GM18519 (cell line): ENCODE data around the gene DMAC1.
A peak's percentile ranks its signal among the peaks of the same experiment; 100 is the strongest.

Experiments used
- ATAC-seq: cut with Tn5 transposase; IDR thresholded peaks from one replicate; pipeline ENCODE4 v1.9.1; 2021; ENCODE audit warnings: mild to moderate bottlenecking, moderate library complexity; ENCODE audit not compliant: unreplicated experiment, low FRiP score

The DMAC1 gene

DNA sequence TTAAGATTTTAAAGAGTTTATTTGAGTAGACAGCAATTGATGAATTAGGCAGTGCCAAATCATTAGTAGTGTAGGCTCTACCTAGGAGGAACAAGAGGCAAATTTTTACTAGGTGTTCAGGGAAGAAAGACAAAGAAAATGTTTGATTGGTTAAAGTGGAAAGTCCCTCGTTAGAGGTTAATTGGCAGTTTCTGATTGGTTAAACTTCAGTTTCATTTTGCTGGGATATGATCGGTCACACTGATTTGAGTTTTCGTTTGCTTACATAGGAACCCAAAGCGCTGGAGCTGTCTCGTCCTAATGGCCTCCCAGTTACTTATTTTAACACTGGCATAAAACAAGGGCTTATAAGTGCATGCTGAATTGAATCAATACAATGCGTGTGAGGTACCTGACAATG lies 15.1 kb downstream of the DMAC1 start:
- ATAC-seq = no peak

DNA sequence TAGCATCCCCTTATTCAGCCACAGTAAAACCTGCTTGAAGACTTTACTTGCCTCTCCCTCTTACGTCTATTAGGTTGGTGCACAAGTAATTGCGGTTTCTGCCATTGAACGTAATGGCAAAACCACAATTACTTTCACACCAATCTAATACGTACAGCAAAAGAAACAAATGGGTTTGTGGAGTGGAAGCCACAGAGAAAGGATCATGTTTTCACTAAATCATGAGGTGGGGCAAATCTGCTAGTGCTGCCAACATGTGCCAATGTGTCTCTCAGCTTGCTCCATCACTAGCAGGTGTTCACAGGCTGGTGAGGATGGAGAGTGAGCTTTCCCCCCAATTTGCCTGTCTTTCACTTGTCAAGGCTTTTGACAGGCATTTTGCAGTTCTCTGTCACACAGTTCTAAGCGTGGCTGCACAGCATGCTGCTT lies 15.9 kb downstream of the DMAC1 start:
- ATAC-seq = no peak

DNA sequence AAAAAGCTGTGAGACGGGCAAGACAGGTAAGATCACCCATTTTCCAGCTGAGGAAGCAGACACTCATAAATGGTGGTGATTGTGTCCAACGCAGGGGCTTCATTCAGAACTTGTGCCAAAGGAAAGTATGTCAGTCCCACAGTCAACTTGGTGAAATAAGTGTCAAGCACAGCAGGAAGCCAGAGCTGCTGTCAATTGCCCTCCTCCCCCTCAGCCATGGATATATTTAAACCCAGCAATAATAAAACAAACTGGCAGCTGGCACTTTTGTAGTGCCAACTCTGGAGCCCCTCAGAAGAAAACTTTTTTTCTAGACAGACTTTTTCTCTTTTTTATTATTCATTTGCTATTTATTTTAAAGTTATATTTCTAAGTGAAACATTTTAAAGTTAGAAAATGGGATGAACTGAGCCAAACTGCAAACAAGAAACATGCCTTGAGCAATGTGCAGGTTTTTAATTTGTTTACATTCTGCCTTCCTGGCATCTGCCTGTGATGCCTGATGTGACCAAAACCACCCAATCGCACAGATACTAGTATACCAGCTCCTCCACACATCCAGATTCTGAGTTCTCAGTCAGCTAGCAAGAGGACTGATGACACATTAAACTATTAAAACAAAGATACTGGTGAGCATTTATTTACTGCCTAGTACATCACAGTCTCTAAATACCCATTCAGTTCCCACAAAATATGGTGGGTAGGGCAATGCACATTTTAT lies 17.0 kb downstream of the DMAC1 start:
- ATAC-seq = no peak

DNA sequence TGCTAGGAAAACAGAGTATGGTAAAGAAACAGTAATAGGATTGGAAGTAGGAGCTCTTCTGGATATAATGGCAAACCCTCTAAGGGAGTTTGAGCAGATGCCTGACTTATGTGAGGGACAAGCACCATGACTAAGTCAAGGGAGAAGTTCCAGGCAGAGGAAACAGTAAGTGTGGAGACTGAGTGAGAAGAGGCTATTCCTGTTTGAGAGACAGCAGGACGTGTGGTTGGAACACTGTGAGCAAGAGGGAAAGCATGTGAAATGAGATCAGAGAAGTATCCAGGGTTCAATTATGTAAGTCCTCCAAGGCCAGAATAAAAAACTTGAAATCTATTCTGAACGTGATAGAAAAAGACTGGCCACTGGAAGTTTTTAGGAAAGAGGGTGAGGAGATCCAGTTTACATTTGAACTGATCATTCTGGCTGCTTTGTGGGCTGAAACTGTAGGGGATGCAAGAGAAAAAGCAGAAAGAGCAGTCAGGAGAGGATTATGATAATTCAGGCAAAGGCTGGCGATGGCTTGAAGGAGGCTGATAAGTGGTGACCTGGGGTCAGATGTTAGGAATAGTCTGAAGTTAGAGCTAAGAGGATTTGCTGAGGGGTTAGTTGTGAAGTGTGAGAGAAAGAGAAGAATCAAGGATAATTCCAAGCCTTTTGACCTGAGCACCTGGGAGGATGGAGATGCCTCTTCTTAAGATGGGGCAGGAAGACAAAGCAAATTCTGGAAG lies 19.2 kb downstream of the DMAC1 start:
- ATAC-seq = no peak

DNA sequence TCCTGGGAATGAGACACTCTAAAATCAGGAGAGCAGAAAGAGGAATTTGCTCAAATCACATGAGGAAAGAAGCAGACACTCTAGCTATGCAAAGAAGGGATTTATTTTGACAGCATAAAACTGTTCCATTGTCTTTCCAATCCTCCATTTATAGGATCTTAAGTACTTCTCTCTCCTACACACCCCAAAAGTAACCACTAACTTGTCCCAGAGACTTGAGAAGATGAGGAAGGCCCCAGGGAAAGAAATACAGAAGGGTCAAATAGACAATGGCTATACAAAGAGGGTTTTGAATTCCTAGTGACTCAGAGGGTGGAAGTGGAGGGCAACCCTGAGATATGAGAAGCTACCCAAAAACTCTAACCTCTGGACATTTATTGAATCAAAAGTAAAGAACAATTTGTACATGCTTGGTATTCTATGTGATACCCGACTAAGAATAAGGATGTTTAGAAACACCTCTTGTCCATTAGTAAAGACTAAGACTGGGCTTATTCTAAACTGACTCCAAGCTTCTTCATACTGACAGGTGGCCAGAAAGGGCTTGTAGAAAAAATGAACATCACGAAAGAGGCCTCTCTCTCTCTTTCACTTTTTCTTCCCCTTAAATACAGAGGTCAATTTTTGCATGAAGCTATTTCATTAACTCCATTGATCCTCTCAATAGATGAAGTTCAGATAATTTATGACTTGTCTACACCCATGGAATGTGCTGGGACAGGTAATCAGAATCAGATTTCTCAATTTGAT lies 20.6 kb downstream of the DMAC1 start:
- no peak for ATAC-seq

DNA sequence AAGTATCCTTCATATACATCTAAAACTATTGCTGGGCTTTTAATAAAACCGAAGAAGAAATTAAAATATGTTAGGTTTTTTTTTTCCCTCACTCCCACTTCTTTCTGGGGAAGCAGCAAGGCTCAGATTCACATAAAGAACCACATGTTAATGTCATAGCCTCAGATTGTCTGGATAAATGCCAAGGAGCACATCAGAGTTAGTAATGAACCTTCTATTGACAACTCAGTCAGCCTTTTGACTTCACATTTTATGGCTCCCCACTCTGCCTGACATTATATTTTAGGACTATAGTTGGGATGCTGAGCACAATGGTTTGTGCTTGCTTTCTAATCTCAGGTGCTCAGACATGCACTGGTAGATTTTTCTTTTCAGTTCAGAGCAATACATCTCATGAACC lies 21.8 kb downstream of the DMAC1 start:
- ATAC-seq = no peak

DNA sequence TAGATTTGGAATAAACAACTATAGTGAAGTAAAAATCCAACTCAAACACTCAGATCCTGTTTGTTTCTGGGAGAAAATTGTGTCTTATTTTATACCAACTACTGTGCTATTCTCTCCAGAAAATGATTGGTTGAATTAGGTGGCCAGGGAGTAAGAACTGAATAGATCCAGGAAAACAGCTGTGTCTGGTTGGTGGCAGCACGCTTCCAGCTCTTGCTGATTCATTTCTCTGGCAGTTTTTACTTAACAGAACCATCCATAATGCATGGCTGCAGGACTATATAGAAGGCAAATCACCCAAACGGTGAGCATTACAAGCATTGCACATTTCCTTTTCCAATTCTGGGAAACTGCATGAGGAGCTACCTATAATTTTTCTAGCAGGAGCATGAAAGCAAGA lies 29.5 kb downstream of the DMAC1 start:
- no peak for ATAC-seq

DNA sequence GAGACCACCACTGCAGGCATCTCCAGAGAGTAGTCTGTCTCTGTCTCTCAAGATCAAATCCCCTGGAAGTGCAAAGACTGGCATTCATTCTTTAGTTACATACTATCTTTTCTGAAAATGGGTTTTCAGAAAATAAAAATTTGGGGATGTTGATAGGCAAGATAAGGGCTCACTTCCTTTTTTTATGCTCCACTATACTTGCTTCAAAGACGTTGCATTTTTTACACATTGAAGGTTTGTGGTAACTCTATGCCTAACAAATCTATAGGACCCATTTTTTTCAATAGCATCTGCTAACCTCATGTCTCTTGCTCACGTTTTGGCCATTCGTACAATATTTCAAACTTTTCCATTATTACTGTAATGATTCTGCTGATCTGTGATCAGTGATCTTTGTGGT lies 37.0 kb downstream of the DMAC1 start:
- ATAC-seq = no peak

DNA sequence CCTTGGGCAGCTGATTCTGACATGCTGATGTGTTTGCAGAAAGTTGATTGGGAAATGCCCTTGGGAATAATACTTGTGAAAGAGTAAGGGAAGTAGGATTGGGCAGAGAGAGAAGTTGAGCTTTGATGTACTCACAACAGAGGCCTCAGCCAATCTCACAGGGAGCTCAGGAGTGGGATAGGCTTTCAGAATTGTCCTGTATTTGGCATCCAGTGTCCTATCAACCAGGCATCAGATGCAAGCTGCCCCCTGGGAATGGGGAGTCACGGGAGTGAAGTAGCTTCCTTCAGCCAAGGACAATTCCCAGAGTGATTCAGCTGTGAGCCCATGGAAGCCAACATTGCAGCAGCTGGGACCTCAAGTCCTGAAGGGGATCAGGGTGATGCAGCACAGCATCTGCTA lies 39.6 kb downstream of the DMAC1 start:
- no peak for ATAC-seq

DNA sequence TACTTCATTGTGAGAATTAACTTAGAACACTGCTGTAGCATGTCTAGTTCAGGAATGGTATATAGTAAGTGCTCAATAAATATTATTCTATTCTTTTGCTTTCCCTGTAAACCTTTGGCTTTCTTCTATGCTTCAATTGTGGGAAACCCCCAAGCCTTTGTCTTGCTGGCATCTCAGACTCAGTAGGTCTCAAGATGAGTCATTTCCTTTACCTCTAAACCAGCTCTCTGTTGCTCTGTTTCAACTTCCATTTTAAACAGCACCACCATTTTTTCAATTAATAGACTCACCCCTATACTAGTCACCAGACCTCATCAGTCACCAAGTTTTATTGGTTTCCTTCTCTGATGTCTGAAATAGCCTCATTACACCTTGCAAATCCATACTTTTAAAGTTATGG lies 43.5 kb downstream of the DMAC1 start:
- ATAC-seq = peak; percentile 99

DNA sequence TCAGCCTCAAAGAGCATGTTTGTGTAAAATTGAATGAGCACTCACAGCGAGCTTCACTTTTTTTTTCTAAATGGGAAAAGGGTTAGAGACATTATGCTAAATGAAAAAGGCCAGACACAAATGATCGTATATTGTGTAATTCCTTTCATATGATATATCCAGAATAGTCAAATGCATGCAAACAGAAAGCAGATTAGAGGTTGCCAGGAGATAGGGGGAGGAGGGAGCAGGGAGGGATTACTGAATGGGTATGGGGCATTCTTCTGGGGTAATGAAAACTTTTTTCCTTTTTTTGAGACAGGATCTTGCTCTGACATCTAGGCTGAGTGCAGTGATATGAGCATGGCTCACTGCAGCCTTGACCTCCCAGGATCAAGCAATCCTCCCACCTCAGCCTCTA lies 47.1 kb downstream of the DMAC1 start:
- ATAC-seq = no peak
